GM21367 (cell line): ENCODE results near the gene AKR1B15.

ENCODE experiments used
- ATAC-seq: cut with Tn5 transposase; IDR thresholded peaks from one replicate; pipeline ENCODE4 v1.9.1; 2021; ENCODE audit not compliant: unreplicated experiment

AKR1B15 gene

DNA sequence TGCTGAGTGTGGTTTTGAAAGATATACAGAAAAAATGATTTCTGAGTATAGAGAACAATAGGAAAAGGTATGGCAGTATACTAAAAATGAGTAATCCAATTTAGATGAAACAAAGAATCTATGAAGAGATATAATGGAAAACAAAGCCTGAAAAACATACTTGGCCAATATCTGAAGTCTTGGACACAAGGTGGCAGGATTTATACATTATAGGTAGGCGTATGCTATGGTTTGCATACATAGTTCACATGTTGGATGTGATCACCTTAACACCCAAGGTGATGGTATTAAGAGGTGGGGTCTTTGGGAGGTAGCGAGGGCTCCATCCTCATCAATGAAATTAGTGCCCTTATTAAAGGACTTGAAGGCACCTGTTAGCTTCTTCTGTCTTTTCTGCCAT lies 63.3 kb downstream of the AKR1B15 start:
- no peak for ATAC-seq

GRCh38 chr7:134613623-134614347 lies 64.9 kb downstream of the AKR1B15 start:
- no peak for ATAC-seq

DNA sequence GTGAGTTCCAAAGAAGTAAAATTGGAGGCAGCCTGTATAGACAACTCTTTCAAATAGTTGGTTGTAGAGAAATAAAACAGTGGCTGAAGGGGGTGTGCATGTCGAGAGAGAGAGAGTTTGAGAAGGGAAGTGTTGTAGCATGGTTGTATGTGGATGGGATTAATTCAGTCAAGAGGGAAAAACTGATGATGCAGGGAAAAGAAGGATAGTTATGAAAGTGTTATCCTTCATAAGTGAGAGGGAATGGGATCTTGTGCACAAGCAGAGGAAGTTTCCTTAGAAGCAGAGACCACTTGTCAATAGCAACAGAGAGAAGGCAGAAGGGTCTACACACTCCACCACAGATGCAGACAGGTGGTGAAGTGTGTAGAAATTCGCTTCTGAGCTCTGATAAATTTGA lies 67.7 kb downstream of the AKR1B15 start:
- ATAC-seq = no peak

- ATAC-seq = no peak
Measured at GRCh38 chr7:134618756-134619530, 70.0 kb downstream of the AKR1B15 start.

- no peak for ATAC-seq
Measured at GRCh38 chr7:134619627-134620331, 70.9 kb downstream of the AKR1B15 start.

DNA sequence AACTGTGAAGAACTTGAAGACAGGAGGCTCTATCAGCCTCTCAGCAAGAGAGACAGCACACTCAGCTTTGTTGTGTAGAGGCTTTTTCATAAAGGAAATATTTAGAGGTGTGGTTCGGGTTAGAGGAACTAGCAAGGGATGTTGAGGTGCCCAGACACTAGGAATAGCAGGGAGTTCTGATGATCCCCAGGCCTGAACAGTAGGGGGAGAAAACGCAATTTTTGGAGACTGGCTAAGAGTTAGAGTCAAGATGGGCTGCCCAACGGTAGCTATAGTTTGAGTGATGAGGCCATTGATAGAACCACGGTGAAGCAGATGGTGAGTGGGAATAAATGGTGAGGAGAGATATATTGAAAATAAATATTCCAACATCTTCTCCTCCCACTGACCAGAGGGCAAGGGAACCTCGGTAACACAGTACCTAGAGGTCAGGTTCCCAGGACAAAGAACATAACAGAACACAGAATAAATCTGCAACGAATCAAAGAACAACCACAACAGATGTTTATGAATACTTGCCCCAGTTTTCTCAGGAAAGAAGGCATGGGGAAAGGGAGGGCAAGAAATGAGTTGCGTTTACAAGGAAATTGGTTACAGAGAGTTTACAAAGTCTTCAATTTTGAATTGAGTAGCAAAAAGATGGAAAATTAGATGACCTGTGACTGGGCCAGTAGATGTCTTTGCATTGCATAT lies 73.5 kb downstream of the AKR1B15 start:
- no peak for ATAC-seq

- no peak for ATAC-seq
Measured at GRCh38 chr7:134623193-134623592, 74.3 kb downstream of the AKR1B15 start.

GRCh38 chr7:134625550-134625949 lies 76.6 kb downstream of the AKR1B15 start:
- ATAC-seq = no peak

DNA sequence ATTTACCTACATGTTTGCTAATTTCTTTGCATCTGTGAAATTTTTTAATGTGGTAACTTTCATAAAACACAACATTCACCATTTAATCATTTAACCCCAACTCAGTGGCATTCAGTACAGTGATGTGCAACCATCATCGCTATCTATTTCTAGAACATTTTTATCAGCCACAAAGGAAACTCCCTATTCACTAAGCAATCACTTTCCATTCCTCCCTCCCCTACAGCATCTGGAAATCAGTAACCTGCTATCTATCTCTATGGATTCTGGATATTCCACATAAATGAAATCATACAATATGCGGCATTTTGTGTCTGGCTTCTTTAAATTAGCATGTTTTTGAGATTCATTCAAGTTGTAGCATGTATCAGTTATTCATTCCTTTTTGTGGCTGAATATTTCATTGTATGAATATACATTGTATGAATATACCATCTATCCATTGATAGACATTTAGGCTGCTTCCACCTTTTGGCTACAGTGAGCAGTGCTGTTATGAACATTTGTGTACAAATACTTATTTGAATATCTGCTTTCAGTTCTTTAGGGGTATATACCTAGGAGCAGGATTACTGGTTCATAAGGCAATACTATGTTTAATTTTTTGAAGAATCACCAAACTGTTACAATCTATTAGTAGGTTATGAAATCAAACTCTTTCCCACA lies 78.3 kb downstream of the AKR1B15 start:
- ATAC-seq = no peak

DNA sequence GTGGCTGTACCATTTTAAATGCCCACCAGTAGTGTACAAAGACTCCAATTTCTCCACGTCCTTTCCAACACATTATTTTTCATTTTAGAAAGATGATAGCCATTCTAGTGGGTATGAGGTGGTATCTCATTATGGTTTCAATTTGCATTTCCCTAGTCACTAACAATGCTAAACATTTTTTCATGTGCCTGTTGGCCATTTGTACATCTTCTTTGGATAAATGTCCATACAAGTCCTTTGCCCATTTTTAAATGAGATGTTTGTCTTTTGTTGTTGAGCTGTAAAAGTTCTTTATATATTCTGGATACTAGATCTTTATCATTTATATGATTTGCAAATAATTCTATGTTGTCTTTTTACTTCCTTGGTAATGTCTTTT lies 78.9 kb downstream of the AKR1B15 start:
- no peak for ATAC-seq

DNA sequence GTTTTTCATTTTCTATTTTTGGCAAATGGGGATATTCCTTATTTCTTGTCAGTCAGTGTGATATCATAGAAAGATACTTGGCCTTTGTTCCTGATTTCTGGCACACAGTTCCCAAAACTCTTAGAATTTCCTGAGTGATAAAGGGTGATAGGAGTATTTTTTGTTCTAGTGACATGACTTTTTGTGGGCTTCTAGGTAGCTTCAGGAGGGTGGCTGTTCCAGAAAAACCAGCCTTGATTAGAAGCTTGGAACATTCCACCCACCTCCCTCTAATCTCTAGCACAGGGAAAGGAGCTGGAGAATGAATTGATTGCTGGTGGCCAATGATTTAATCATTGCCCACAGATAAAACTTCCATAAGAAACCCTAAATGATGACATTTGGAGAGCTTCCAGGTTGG lies 80.5 kb downstream of the AKR1B15 start:
- ATAC-seq = no peak
